Endothelial cell (in vitro differentiated cells): ENCODE results near the gene PRAMEF13. TPM values are rescaled to one million over a fixed set of nuclear protein-coding genes. Genes with fewer than 3 reads are reported as not detected.
"Not testable (repeated sequence)": the region's sequence is repeated elsewhere in the genome, so short reads cannot be mapped to it uniquely, and the experiment has no call there.

Source experiments
- DNase-seq: peaks from one replicate; pipeline ENCODE4 v3.0.0; 2021; ENCODE audit warnings: low spot score
- H3K27ac Mint-ChIP-seq: one replicate; pipeline ENCODE4 v1.8.0; 2021; ENCODE audit warnings: mixed read lengths, inconsistent platforms; ENCODE audit not compliant: unreplicated experiment
- H3K27me3 Mint-ChIP-seq: one replicate; pipeline ENCODE4 v1.8.0; 2021; ENCODE audit warnings: mild to moderate bottlenecking, moderate library complexity, mixed read lengths, inconsistent platforms; ENCODE audit not compliant: unreplicated experiment
- H3K36me3 Mint-ChIP-seq: one replicate; pipeline ENCODE4 v1.8.0; 2021; ENCODE audit warnings: mild to moderate bottlenecking, low read depth, mixed read lengths, inconsistent platforms; ENCODE audit not compliant: unreplicated experiment
- H3K4me1 Mint-ChIP-seq: one replicate; pipeline ENCODE4 v1.8.0; 2021; ENCODE audit warnings: mild to moderate bottlenecking, mixed read lengths, inconsistent platforms; ENCODE audit not compliant: unreplicated experiment
- H3K4me3 Mint-ChIP-seq: one replicate; pipeline ENCODE4 v1.8.0; 2021; ENCODE audit warnings: mild to moderate bottlenecking, mixed read lengths, inconsistent platforms; ENCODE audit not compliant: unreplicated experiment
- H3K9me3 Mint-ChIP-seq: one replicate; pipeline ENCODE4 v1.8.0; 2021; ENCODE audit warnings: mixed read lengths, inconsistent platforms; ENCODE audit not compliant: unreplicated experiment
- total RNA-seq: library from RNA; stranded (reverse); fragmentation: NEBNext Ultra II Directional; extraction: Animal tissue kit (Norgen Biotek cat#: 25700); gene quantifications from one replicate; pipeline ENCODE4 v1.2.1, GENCODE V29; 2021; ENCODE audit not compliant: unreplicated experiment
- TF ChIP-seq, protein P1 (sequence below): fragments of 200-600 bp; sonication (generic); IDR thresholded peaks from one replicate; pipeline ENCODE4 v1.5.0; 2021; ENCODE audit warnings: antibody characterized with exemption; ENCODE audit not compliant: unreplicated experiment

Gene PRAMEF13
- total RNA-seq, 1 donor from 2014 or later: not detected

DNA sequence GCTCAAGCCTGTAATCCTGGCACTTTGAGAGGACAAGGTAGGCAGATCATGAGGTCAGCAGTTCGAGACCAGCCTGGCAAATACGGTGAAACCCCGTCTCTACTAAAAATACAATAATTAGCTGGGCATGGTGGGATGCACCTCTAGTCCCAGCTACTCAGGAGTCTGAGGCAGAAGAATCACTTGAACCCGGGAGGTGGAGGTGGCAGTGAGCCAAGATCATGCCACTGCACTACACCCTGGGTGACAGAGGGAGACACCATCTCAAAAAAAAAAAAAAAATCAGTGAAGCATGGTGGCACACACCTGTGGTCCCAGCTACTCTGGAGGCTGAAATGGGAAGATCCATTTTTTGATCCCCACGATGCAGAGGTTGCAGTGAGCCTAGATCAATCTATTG lies 28.9 kb upstream of the PRAMEF13 start:
- DNase-seq, H3K27ac Mint-ChIP-seq, H3K27me3 Mint-ChIP-seq, H3K4me1 Mint-ChIP-seq, H3K4me3 Mint-ChIP-seq: not testable (repeated sequence)
- Mint-ChIP-seq H3K36me3 (peaks cover 12% of the 10 kb centered on the region), H3K9me3 (peaks cover 46% of the 10 kb centered on the region)

DNA sequence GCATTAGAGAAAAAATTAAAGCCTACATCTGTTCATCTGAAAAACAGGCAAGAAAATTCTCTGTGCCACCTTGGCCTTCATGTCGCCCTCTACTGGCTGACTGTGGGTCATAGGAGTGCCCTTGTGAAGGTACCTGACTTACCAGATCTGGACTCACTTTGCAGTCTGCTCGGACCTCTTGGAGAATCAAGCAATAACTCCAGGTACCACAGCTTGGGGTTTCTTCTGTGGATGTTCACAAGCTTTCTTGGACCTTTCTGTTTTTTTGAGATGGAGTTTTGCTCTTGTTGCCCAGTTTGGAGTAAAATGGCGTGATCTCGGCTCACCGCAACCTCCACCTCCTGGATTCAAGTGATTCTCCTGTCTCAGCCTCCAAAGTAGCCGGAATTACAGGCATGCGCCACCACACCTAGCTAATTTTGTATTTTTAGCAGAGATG lies 27.2 kb upstream of the PRAMEF13 start:
- H3K9me3 Mint-ChIP-seq: peaks cover 51% of the 10 kb centered on the region
- H3K27ac Mint-ChIP-seq: no peak overlapping the region
- DNase-seq: no peak

DNA sequence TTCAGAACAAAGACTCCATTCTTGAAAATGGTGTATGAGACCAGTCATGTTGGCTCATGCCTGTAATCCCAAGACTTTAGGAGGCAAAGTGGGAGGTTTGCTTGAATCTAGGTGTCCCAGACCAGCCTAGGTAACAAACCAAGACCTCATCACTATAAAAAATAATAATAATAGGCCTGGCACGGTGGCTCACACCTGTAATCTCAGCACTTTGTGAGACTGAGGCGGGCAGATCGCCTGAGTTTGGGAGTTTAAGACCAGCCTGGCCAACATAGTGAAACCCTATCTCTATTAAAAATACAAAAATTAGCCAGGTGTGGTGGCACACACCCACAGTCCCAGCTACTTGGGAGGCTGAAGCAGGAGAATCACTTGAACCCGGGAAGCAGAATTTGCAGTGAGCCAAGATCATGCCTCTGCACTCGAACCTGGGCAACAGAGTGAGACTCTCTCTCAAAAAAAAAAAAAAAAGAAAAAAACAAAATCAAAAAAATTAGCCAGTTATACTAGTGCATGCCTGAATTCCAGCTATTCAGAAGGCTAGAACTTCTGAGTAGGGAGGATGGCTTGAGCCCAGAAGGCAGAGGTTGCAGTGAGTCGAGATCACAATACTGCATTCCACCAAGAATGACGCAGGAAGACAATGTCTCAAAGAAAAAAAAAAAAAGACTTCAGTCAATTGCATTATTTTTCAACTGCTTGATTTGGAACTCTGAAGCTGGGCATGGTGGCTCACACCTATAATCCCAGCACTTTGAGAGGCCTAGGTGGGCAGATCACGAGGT lies 26.3 kb upstream of the PRAMEF13 start:
- not testable (repeated sequence) for H3K4me1 Mint-ChIP-seq, H3K27me3 Mint-ChIP-seq, H3K36me3 Mint-ChIP-seq, H3K27ac Mint-ChIP-seq, H3K4me3 Mint-ChIP-seq, DNase-seq
- H3K9me3 Mint-ChIP-seq: peaks cover 48% of the 10 kb centered on the region

More for the DNA sequence above, 27.2 kb upstream of the PRAMEF13 start:
- Mint-ChIP-seq H3K36me3 (peaks cover 8% of the 10 kb centered on the region), H3K4me1 (no peaks in the 10 kb centered on the region), H3K4me3 (no peak overlapping the region), H3K27me3 (peaks cover 10% of the 10 kb centered on the region)
- TF ChIP-seq, protein P1, sequence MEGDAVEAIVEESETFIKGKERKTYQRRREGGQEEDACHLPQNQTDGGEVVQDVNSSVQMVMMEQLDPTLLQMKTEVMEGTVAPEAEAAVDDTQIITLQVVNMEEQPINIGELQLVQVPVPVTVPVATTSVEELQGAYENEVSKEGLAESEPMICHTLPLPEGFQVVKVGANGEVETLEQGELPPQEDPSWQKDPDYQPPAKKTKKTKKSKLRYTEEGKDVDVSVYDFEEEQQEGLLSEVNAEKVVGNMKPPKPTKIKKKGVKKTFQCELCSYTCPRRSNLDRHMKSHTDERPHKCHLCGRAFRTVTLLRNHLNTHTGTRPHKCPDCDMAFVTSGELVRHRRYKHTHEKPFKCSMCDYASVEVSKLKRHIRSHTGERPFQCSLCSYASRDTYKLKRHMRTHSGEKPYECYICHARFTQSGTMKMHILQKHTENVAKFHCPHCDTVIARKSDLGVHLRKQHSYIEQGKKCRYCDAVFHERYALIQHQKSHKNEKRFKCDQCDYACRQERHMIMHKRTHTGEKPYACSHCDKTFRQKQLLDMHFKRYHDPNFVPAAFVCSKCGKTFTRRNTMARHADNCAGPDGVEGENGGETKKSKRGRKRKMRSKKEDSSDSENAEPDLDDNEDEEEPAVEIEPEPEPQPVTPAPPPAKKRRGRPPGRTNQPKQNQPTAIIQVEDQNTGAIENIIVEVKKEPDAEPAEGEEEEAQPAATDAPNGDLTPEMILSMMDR: no peak

DNA sequence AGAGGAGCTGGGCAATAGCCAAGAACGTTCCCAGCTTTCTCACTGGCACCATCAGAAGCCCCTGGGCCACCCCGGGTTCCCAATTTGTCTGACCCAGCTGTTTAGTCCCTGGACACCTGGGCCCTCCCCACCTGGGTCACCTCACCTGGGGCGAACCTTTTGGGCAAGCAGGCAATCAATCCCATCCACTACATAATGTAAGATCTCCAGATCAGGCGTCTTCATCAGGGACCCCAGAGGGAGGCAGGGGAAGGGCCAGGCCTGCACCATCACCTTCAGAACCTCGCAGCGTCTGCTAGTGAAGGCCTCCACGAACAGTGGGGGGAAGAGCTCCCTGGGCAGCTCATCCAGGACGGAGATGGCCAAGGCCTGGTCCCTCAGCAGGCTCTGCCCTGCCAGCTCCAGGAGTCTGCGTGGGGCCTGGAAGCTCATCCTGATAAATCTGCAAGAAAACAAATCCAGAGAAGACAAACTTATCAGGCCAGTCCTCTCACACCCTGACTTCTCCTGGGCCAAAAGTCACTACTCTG lies 24.5 kb upstream of the PRAMEF13 start, which contains the start of gene PRAMEF18:
Gene PRAMEF18 (minus strand): TSS at position 480 of the 530 bp plus-strand sequence. CDS start 48 bp downstream, at position 432.
- peak within 1 kb of the TSS; percentile 11 for H3K4me3 Mint-ChIP-seq
- not testable (repeated sequence) for H3K36me3 Mint-ChIP-seq, H3K4me1 Mint-ChIP-seq, H3K27me3 Mint-ChIP-seq, DNase-seq, H3K27ac Mint-ChIP-seq
- H3K9me3 Mint-ChIP-seq: peaks cover 38% of the 10 kb centered on the region

DNA sequence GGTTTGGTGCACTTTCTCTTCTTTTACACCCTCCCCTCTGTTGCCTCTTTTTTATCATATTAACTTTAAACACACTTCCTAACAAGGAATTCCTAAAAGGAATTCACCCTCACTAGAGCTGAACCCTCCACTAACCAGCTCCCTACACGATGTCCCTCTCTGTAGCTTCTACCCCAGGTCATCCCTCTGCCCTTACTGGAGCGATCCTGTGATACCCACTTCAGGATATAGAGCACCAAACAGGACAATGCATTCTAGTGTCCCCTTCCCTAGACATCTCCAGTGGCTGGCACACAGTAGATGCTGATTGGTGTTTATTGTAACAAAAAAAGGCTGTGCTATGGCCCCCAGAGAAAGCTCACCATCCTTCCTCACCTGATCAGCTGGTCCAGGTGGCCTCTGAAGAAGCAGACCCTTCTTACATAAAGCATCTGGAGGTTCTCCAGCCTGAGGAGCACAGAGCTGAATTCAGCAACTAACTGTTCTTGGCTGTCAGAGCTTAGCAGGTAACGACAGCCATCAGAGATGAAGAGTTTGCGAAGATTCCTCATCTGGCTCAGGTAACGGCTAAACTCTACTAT lies 23.4 kb upstream of the PRAMEF13 start:
- peaks cover 8% of the 10 kb centered on the region for H3K36me3 Mint-ChIP-seq
- TF ChIP-seq, protein P1: no peak
- H3K4me1 Mint-ChIP-seq: no peaks in the 10 kb centered on the region
- no peak for DNase-seq
- H3K27me3 Mint-ChIP-seq: peaks cover 4% of the 10 kb centered on the region
- peaks cover 30% of the 10 kb centered on the region for H3K9me3 Mint-ChIP-seq
- peak overlapping the region; percentile 22 for H3K4me3 Mint-ChIP-seq
- no peak overlapping the region for H3K27ac Mint-ChIP-seq

DNA sequence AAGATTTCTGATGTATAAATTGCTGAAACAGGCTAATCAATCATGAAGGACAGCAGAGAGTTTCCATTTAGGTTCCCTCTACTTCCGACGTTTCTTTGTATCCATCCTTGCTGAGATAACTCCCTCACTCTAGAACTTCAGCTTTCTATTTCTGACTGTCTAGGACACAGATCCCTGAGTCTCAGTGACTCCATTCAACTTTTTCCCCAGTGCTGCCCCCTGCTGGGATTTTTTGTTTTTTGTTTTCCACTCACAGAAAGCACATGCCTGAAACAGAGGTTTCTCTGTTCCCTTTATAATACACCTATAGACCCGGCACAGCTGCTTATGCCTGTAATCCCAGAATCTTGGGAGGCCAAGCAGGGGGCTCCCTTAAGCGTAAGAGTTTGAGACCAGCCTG lies 21.6 kb upstream of the PRAMEF13 start:
- H3K27me3 Mint-ChIP-seq, H3K4me1 Mint-ChIP-seq, H3K27ac Mint-ChIP-seq, DNase-seq, H3K4me3 Mint-ChIP-seq, H3K36me3 Mint-ChIP-seq: not testable (repeated sequence)
- peaks cover 17% of the 10 kb centered on the region for H3K9me3 Mint-ChIP-seq

DNA sequence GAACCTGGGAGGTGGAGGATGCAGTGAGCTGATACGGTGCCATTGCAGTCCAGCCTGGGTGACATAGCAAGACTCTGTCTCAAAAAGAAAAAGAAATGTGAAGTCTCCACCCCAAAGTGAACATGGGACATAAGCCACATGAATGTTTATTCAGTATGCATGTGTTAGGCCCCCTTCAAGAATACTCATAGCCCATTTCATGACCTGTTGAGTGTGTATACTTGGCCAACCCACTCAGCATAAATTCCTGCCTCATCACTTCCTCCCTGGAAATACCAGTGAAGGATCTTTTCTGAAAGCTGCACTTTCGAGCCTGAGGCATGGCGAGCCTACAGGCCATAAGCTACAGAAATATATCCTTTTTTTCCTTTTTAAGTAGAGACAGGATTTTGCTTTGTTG lies 18.0 kb upstream of the PRAMEF13 start:
- H3K9me3 Mint-ChIP-seq, H3K4me3 Mint-ChIP-seq, H3K4me1 Mint-ChIP-seq, DNase-seq, H3K27me3 Mint-ChIP-seq, H3K36me3 Mint-ChIP-seq, H3K27ac Mint-ChIP-seq: not testable (repeated sequence)

DNA sequence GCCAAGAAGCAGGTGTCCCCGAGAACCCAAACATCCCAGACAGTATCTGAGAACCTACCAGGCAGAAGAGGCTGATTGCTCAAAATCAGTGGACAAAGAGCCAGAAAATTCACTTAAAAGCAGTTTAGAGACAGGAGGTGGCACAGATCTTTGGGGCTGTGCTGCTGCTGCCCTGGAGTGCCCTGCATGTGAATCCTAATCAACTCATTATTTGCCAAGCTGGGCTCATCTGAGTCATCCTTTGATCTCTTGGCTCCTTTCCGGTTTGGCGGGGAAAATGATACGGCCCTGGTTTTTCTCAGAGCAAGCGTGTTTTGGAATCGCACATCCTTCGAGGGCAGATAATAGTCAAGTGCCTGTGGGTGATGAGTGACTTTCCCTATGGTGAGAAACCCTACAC lies 15.4 kb upstream of the PRAMEF13 start:
- H3K4me1 Mint-ChIP-seq, H3K4me3 Mint-ChIP-seq, DNase-seq, H3K27ac Mint-ChIP-seq, H3K27me3 Mint-ChIP-seq, H3K36me3 Mint-ChIP-seq, H3K9me3 Mint-ChIP-seq: not testable (repeated sequence)

DNA sequence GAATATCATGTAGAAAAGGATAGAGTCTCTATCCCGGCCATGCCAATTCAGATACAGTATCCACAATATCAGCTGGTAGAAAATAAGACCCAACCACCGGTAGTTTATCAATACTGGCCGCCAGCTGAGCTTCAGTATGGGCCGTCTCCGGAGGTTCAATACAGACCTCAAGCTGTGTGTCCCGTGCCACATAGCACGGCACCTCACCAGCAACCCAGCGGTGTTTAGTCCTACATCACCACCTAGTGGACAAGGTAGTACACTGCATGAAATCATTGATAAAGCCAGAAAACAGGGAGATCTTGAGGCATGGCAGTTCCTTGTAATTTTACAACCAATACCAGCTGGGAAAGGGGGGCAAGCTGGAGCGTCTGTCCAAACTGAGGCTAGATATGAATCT lies 7.5 kb upstream of the PRAMEF13 start:
- not testable (repeated sequence) for DNase-seq, H3K27me3 Mint-ChIP-seq, H3K27ac Mint-ChIP-seq, H3K36me3 Mint-ChIP-seq, H3K4me3 Mint-ChIP-seq, H3K9me3 Mint-ChIP-seq, H3K4me1 Mint-ChIP-seq

DNA sequence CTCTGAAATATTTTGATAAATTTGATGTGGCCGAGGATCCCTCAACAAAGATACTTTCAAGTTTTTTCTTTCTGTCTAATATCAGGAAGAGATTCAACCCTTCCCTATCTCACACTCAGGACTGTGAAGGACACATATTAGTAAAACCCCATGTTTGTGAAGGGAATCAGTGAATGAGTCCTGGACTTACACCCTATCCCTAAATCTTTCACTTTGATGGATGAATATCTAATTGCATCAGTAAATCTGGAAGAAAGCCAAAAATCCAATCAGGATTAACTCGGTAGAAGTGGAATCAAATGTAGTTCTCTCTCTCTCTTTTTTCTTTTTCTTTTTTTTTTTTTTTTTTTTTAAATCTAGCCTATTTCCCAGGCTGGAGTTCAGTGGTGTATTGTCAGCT lies 29.7 kb downstream of the PRAMEF13 start, which contains the start of gene PRAMEF9:
Gene PRAMEF9 (plus strand): TSS at position 301 of the 400 bp plus-strand sequence. CDS start 3,433 bp downstream, outside the sequence.
- H3K4me1 Mint-ChIP-seq, DNase-seq, H3K9me3 Mint-ChIP-seq, H3K27ac Mint-ChIP-seq, H3K27me3 Mint-ChIP-seq, H3K4me3 Mint-ChIP-seq, H3K36me3 Mint-ChIP-seq: not testable (repeated sequence)
